Measurements from ENCODE around the gene UBR3. TPM values are rescaled to one million over a fixed set of nuclear protein-coding genes. Genes with fewer than 3 reads are reported as not detected.
A peak's percentile ranks its signal among the peaks of the same experiment; 100 is the strongest.
"Not testable (repeated sequence)": the region's sequence is repeated elsewhere in the genome, so short reads cannot be mapped to it uniquely, and the experiment has no call there.

UBR3 gene
- polyA plus RNA-seq, 4 donors, result 34.6 to 45.6 (median 41.4) TPM

GRCh38 chr2:169933124-169933711 is 106.0 kb downstream of the UBR3 start:
- no peak for DNase-seq (ENCODE audit: low read depth in 4 of 4, low spot score in 3 of 4)

- DNase-seq (ENCODE audit: low read depth in 4 of 4, low spot score in 3 of 4), result not testable (repeated sequence)
These were observed 109.4 kb downstream of the UBR3 start for GRCh38 chr2:169936652-169937051.

DNA sequence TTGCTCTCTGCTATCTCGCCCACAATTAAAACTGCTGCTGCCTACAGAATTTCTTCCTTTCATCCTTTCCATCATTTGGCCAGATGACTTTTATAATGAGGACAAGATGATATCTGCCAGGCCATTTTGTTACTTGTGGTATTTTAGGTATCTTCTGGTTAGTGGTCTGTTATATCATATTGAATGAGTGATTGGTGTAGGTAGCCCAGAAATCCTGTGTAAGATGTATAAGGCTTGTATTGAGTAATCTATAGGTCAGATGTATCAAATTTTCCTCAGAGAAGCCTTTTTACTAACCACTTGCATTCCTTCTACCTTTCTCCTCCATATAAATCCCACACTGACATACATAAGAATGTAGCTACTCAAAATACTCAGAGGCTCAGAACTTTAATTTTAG is 118.3 kb downstream of the UBR3 start:
- no peak for DNase-seq (ENCODE audit: low read depth in 4 of 4, low spot score in 3 of 4)

GRCh38 chr2:169946092-169946491 is 118.8 kb downstream of the UBR3 start:
- DNase-seq (ENCODE audit: low read depth in 4 of 4, low spot score in 3 of 4), result no peak

- DNase-seq (ENCODE audit: low read depth in 4 of 4, low spot score in 3 of 4), result no peak
These were observed 119.3 kb downstream of the UBR3 start for GRCh38 chr2:169946546-169946945.

- DNase-seq (ENCODE audit: low read depth in 4 of 4, low spot score in 3 of 4), result no peak
These were observed 128.7 kb downstream of the UBR3 start for GRCh38 chr2:169955940-169956339.

DNA sequence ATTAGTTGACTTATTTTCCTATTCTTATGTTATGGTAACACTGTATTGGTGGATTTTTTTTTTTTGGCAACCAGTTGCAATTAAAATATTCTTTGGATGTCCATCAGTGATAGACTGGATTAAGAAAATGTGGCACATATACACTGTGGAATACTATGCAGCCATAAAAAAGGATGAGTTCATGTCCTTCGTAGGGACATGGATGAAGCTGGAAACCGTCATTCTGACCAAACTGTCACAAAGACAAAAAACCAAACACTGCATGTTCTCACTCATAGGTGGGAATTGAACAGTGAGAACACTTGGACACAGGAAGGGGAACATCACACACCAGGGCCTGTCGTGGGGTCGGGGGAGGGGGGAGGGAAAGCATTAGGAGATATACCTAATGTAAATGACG is 130.0 kb downstream of the UBR3 start:
- not testable (repeated sequence) for DNase-seq (ENCODE audit: low read depth in 4 of 4, low spot score in 3 of 4)

DNA sequence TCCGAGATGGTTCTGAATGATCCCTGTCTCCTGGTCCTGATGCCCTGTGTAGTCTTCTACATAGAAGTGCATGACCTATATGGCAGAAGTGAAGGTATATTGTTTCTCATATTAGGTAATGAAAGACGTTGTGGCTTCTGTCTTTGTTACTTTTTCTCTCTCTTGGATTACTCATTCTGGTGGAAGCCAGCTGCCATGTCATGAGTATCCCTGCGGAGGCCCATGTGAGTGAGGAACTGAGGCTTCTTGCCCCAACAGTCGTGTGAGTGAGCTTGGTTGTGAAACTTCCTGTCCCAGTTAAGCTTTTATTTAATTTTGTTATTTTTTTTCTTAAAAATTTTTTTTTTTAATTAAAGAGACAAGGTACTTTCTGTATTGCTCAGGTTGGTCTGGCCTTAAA is 134.7 kb downstream of the UBR3 start:
- no peak for DNase-seq (ENCODE audit: low read depth in 4 of 4, low spot score in 3 of 4)

DNA sequence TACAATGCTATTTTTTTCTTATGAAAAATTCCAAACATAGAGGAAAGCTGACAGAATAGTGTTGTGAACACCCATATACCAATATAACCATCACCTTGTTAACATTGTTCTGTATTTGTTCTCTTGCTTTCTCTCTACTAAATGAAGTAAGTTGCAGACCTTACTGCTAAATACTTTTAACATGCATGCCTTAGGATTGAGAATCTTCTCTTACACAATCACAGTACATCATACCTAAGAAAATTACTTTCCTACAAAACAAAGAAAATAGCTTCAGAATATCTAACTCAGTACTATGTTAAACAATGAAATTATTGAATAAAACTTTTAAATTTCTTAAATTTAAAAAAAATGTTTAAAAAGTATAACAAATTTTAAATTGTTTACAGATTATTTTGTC is 136.5 kb downstream of the UBR3 start:
- no peak for DNase-seq (ENCODE audit: low read depth in 4 of 4, low spot score in 3 of 4)

DNA sequence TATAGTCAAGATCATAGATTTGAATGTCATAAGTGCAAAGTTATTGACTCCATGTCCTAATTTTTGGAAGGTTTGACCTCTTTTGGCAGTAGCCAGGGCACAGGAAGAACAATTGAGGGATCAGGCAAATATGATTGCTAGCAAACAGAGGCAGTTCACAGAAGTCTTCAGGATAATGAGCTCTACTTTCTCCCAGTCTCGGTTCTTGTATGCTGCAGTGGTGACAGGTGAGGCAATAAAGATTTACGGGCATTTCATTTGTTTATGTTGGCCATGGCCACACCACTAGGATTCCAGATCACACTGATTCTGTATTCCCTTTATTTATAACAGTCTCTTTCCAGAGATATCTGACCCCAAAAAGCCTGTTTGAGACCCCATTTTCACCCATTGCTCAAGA is 137.5 kb downstream of the UBR3 start:
- no peak for DNase-seq (ENCODE audit: low read depth in 4 of 4, low spot score in 3 of 4)

DNA sequence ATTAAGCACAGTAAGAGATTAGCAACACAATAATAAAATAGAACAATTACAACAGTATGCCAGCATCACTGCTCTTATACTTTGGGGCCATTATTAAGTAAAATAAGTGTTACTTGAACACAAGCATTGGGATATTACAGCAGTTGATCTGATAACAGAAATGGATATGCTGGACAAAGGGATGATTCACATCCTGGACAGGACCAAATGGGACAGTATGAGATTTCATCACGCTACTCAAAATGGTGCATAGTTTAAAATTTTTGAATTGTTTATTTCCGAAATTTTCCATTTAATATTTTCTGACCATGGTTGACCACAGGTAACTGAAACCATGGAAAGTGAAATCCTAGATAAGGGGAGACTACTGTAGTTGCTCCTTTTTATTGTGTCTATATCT is 138.2 kb downstream of the UBR3 start:
- DNase-seq (ENCODE audit: low read depth in 4 of 4, low spot score in 3 of 4), result no peak

DNA sequence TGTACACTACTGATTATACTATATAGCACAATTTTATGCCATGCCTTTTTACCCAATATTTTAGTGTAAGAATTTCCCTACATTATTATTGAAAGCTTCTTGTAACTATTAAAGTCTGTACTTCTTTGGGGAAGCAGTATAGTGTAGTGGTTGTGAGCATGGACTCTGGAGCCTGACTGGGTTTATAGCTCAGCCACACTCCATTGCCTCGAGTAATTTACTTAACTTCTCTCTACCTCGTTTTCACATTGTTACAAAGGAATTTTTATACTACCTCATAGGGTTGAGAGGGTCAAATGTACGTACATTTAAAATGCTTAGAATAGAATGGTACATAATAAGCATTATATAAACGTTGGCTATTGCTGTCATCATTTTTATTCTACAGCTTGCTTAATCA is 139.2 kb downstream of the UBR3 start:
- DNase-seq (ENCODE audit: low read depth in 4 of 4, low spot score in 3 of 4), result peak in 3 of 4 donors; percentile 5 to 40 (median 22)

GRCh38 chr2:169968743-169969142 is 141.5 kb downstream of the UBR3 start:
- DNase-seq (ENCODE audit: low read depth in 4 of 4, low spot score in 3 of 4), result no peak

GRCh38 chr2:169975221-169975620 is 148.0 kb downstream of the UBR3 start:
- no peak for DNase-seq (ENCODE audit: low read depth in 4 of 4, low spot score in 3 of 4)

GRCh38 chr2:169976335-169976851 is 149.1 kb downstream of the UBR3 start:
- DNase-seq (ENCODE audit: low read depth in 4 of 4, low spot score in 3 of 4), result no peak

- DNase-seq (ENCODE audit: low read depth in 4 of 4, low spot score in 3 of 4), result no peak
These were observed 150.3 kb downstream of the UBR3 start for GRCh38 chr2:169977530-169977929.

DNA sequence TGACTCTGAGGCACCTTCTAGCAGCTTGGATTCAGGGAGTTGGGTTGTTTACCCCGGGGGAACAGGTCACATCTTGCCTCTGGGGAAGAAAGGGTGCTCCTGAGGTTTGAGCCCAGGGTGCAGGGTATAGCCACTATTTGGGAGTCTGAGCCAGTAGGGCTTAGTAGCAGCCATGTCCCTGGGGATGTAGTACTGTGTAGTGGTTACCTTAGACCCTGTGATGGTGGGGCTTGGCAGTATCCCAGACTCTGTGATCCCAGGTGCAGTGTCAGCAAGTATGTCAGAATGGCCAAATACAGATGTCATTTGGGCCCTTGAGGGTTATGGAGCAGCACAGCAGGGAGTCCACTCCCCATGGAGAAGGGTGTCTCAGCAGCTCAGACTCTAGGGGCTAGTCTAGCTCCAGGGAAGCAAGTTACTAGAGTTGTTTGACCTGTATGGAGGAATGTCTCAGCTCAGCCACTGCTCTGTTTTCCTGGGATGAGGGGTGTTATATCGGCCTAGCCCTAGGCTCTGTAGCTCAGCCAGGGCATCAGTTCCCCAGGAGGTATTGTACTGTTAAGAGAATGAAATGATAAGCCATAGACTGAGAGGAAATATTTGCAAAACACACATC is 151.3 kb downstream of the UBR3 start:
- DNase-seq (ENCODE audit: low read depth in 4 of 4, low spot score in 3 of 4), result no peak

- no peak for DNase-seq (ENCODE audit: low read depth in 4 of 4, low spot score in 3 of 4)
These were observed 151.8 kb downstream of the UBR3 start for GRCh38 chr2:169979025-169979424.

- no peak for DNase-seq (ENCODE audit: low read depth in 4 of 4, low spot score in 3 of 4)
These were observed 152.7 kb downstream of the UBR3 start for GRCh38 chr2:169980001-169980400.

DNA sequence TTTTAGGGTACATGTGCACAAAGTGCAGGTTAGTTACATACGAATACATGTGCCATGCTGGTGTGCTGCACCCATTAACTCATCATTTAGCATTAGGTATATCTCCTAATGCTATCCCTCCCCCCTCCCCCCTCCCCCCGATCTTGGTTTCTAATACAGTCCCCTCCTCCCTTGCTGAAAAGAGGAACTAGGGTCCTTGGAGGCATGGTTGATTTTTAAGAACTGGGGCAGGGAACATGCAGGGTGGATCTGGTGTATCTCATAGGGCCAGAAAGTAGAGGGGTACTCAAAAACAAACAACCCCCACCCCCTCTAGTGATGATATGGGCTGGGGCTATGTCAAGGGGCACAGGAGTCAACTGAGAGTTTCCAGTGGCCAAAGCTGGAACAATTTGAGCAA is 153.4 kb downstream of the UBR3 start:
- DNase-seq (ENCODE audit: low read depth in 4 of 4, low spot score in 3 of 4), result no peak

DNA sequence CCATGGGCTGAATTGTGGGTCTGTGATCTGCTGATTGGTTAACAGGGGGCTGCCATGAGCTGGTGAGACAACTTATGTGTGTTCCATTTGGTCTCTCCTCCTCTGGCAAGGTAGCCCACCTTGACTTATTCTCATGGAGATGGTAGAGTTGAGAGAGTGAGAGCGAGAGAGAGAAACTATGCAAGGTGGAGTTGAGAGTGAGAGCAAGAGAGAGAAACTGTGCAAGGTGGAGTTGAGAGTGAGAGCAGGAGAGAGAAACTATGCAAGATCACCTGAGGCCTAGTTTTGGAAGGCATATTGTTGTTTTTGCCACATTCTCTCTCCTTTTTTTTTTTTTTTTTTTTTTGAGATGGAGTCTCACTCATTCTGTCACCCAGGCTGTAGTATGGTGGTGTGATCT is 155.7 kb downstream of the UBR3 start:
- no peak for DNase-seq (ENCODE audit: low read depth in 4 of 4, low spot score in 3 of 4)

- DNase-seq (ENCODE audit: low read depth in 4 of 4, low spot score in 3 of 4), result no peak
These were observed 156.3 kb downstream of the UBR3 start for GRCh38 chr2:169983506-169983905.

DNA sequence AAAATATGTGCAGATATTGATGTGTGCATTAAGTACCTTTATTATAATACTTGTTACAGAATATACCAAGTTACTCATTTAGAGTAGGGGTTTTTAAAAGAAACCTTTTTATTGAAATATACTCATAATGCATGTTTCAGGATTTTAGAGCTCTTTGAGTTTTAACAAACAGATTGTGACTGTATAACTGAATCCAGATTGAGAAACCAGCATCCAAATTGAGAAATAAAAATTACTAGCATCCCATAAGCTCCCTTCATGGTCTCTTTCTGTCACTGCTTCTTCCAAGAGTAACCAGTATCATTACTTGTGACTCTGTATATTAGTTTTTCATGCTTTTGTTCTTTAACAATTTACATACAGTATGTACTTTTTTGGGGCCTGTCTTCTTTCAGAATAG is 156.9 kb downstream of the UBR3 start:
- DNase-seq (ENCODE audit: low read depth in 4 of 4, low spot score in 3 of 4), result no peak
